ENCODE data around the gene ARL8A. TPM values are rescaled to one million over a fixed set of nuclear protein-coding genes. Genes with fewer than 3 reads are reported as not detected.

ARL8A gene
- total RNA-seq, 1 experiment from 2014 or later = 27.8 TPM

GRCh38 chr1:202150602-202151001 lies 6.1 kb upstream of the ARL8A start:
- H3K4me1 ChIP-seq = no peaks in the 10 kb centered on the region
- no peak overlapping the region for H3K4me3 ChIP-seq (ENCODE audit: low read depth, low read length)
- no peaks in the 10 kb centered on the region for H3K27me3 ChIP-seq (replicated peaks; ENCODE audit: control insufficient read depth, insufficient read depth, low read length)
- no peak for DNase-seq
- Mint-ChIP-seq H3K36me3 (ENCODE audit: insufficient read depth, unreplicated experiment) (no peaks in the 10 kb centered on the region), H3K4me3 (ENCODE audit: unreplicated experiment) (no peak overlapping the region), H3K9me3 (ENCODE audit: unreplicated experiment) (no peaks in the 10 kb centered on the region), H3K27ac (ENCODE audit: unreplicated experiment) (no peak overlapping the region), H3K27me3 (ENCODE audit: insufficient read depth, unreplicated experiment) (no peaks in the 10 kb centered on the region), H3K4me1 (ENCODE audit: low read depth, unreplicated experiment) (no peaks in the 10 kb centered on the region)
- H3K36me3 ChIP-seq (ENCODE audit: control insufficient read depth, insufficient read depth, low read length) = no peaks in the 10 kb centered on the region
- intact Hi-C loops (cut with micrococcal nuclease; ENCODE audit: unreplicated experiment) = no loop called here
- no peak for TF ChIP-seq CTCF (IDR thresholded peaks at IDR 0.05; ENCODE audit: insufficient read depth in 1 of 2, low read depth in 1 of 2, low read length in 1 of 2, severe bottlenecking in 1 of 2, unreplicated experiment in 1 of 2)
- ChIA-PET POLR2A (no interaction called here), CTCF (no interaction called here)
- BruUV-seq (replicated peaks) = no TSS peak
- no peaks in the 10 kb centered on the region for H3K9me3 ChIP-seq

GRCh38 chr1:202150187-202150586 lies 5.7 kb upstream of the ARL8A start:
- DNase-seq = no peak
- Mint-ChIP-seq H3K27me3 (ENCODE audit: insufficient read depth, unreplicated experiment) (no peaks in the 10 kb centered on the region), H3K27ac (ENCODE audit: unreplicated experiment) (no peak overlapping the region), H3K4me1 (ENCODE audit: low read depth, unreplicated experiment) (no peaks in the 10 kb centered on the region), H3K4me3 (ENCODE audit: unreplicated experiment) (no peak overlapping the region), H3K9me3 (ENCODE audit: unreplicated experiment) (no peaks in the 10 kb centered on the region), H3K36me3 (ENCODE audit: insufficient read depth, unreplicated experiment) (no peaks in the 10 kb centered on the region)
- intact Hi-C loops (cut with micrococcal nuclease; ENCODE audit: unreplicated experiment) = no loop called here
- no peak overlapping the region for H3K4me3 ChIP-seq (ENCODE audit: low read depth, low read length)
- ChIA-PET CTCF (no interaction called here), POLR2A (no interaction called here)
- H3K36me3 ChIP-seq (ENCODE audit: control insufficient read depth, insufficient read depth, low read length) = no peaks in the 10 kb centered on the region
- BruUV-seq (replicated peaks) = no TSS peak
- H3K27me3 ChIP-seq (replicated peaks; ENCODE audit: control insufficient read depth, insufficient read depth, low read length) = no peaks in the 10 kb centered on the region
- no peaks in the 10 kb centered on the region for H3K4me1 ChIP-seq
- TF ChIP-seq CTCF (IDR thresholded peaks at IDR 0.05; ENCODE audit: insufficient read depth in 1 of 2, low read depth in 1 of 2, low read length in 1 of 2, severe bottlenecking in 1 of 2, unreplicated experiment in 1 of 2) = no peak
- no peaks in the 10 kb centered on the region for H3K9me3 ChIP-seq

GRCh38 chr1:202149566-202149965 lies 5.0 kb upstream of the ARL8A start:
- Mint-ChIP-seq H3K36me3 (ENCODE audit: insufficient read depth, unreplicated experiment) (no peaks in the 10 kb centered on the region), H3K27me3 (ENCODE audit: insufficient read depth, unreplicated experiment) (no peaks in the 10 kb centered on the region), H3K4me1 (ENCODE audit: low read depth, unreplicated experiment) (no peaks in the 10 kb centered on the region), H3K27ac (ENCODE audit: unreplicated experiment) (no peak overlapping the region), H3K4me3 (ENCODE audit: unreplicated experiment) (no peak overlapping the region), H3K9me3 (ENCODE audit: unreplicated experiment) (no peaks in the 10 kb centered on the region)
- Histone ChIP-seq H3K4me3 (ENCODE audit: low read depth, low read length) (no peak overlapping the region), H3K27me3 (replicated peaks; ENCODE audit: control insufficient read depth, insufficient read depth, low read length) (no peaks in the 10 kb centered on the region), H3K9me3 (no peaks in the 10 kb centered on the region), H3K36me3 (ENCODE audit: control insufficient read depth, insufficient read depth, low read length) (no peaks in the 10 kb centered on the region), H3K4me1 (no peaks in the 10 kb centered on the region)
- intact Hi-C loops (cut with micrococcal nuclease; ENCODE audit: unreplicated experiment) = no loop called here
- no peak for TF ChIP-seq CTCF (IDR thresholded peaks at IDR 0.05; ENCODE audit: insufficient read depth in 1 of 2, low read depth in 1 of 2, low read length in 1 of 2, severe bottlenecking in 1 of 2, unreplicated experiment in 1 of 2)
- POLR2A ChIA-PET = no interaction called here
- no TSS peak for BruUV-seq (replicated peaks)
- CTCF ChIA-PET = no interaction called here
- no peak for DNase-seq
